ENCODE measurements around the gene KAZN.

The KAZN gene

GRCh38 chr1:15155191-15155590 lies 556.7 kb downstream of the KAZN start:
- H3K4me3 ChIP-seq (ENCODE audit: low read length): no peak overlapping the region
- no peak overlapping the region for H2AFZ ChIP-seq (ENCODE audit: low read length)
- H3K27me3 ChIP-seq (replicated peaks; ENCODE audit: insufficient read depth, low read length): 0 out of 2 replicates have a peak, but pooled peaks cover 13% of the 10 kb centered on the region
- peak overlapping the region; percentile 92; the same call in 1 of the 2 replicates for H3K4me2 ChIP-seq (ENCODE audit: low read depth, low read length)
- no peak overlapping the region for H3K27ac ChIP-seq (ENCODE audit: low read length)
- H3K79me2 ChIP-seq (ENCODE audit: low read length): peaks cover 39% of the 10 kb centered on the region
- TF ChIP-seq EZH2phosphoT487 (IDR thresholded peaks at IDR 0.05; ENCODE audit: low read length) (no peak), CTCF (IDR thresholded peaks at IDR 0.05; ENCODE audit: low read length) (no peak), EZH2 (optimal IDR thresholded peaks at IDR 0.05; ENCODE audit: low read depth, low read length) (no peak)
- H3F3A ChIP-seq (ENCODE audit: insufficient read depth, low read length): peaks cover 17% of the 10 kb centered on the region; the same call in 1 of the 2 replicates
- H3K9ac ChIP-seq (ENCODE audit: low read length): no peak overlapping the region
- H3K36me3 ChIP-seq (replicated peaks; ENCODE audit: insufficient read depth, low read length): no peaks in the 10 kb centered on the region
- no peaks in the 10 kb centered on the region for H3K9me3 ChIP-seq (replicated peaks; ENCODE audit: insufficient read depth, low read length)
- DNase-seq: no peak
- H3K4me1 ChIP-seq (ENCODE audit: low read length): peaks cover 23% of the 10 kb centered on the region
- no peaks in the 10 kb centered on the region for H4K20me1 ChIP-seq (ENCODE audit: insufficient read depth, low read length)
- no peaks in the 10 kb centered on the region for H3K9me2 ChIP-seq (replicated peaks; ENCODE audit: insufficient read depth, low read length)

- DNase-seq: peak; percentile 56
- no peaks in the 10 kb centered on the region for H3K9me2 ChIP-seq (replicated peaks; ENCODE audit: insufficient read depth, low read length)
- peak overlapping the region; percentile 92 for H3K4me2 ChIP-seq (ENCODE audit: low read depth, low read length)
- peaks cover 30% of the 10 kb centered on the region for H3K4me1 ChIP-seq (ENCODE audit: low read length)
- no peaks in the 10 kb centered on the region for H3K9me3 ChIP-seq (replicated peaks; ENCODE audit: insufficient read depth, low read length)
- H3K79me2 ChIP-seq (ENCODE audit: low read length): peaks cover 43% of the 10 kb centered on the region
- H3K9ac ChIP-seq (ENCODE audit: low read length): peak overlapping the region; percentile 21; the same call in 1 of the 2 replicates
- peak overlapping the region; percentile 61; the same call in 1 of the 2 replicates for H3K27ac ChIP-seq (ENCODE audit: low read length)
- no peaks in the 10 kb centered on the region for H3K36me3 ChIP-seq (replicated peaks; ENCODE audit: insufficient read depth, low read length)
- H4K20me1 ChIP-seq (ENCODE audit: insufficient read depth, low read length): no peaks in the 10 kb centered on the region
- H3F3A ChIP-seq (ENCODE audit: insufficient read depth, low read length): peaks cover 17% of the 10 kb centered on the region; the same call in 1 of the 2 replicates
- H3K4me3 ChIP-seq (ENCODE audit: low read length): peak overlapping the region; percentile 53
- TF ChIP-seq EZH2 (optimal IDR thresholded peaks at IDR 0.05; ENCODE audit: low read depth, low read length): no peak
- no peak for TF ChIP-seq CTCF (IDR thresholded peaks at IDR 0.05; ENCODE audit: low read length)
- no peak for TF ChIP-seq EZH2phosphoT487 (IDR thresholded peaks at IDR 0.05; ENCODE audit: low read length)
- H3K27me3 ChIP-seq (replicated peaks; ENCODE audit: insufficient read depth, low read length): 0 out of 2 replicates have a peak, but pooled peaks cover 13% of the 10 kb centered on the region
- H2AFZ ChIP-seq (ENCODE audit: low read length): peak overlapping the region; percentile 44
Measured at GRCh38 chr1:15155888-15156741, 557.6 kb downstream of the KAZN start.

- H3K36me3 ChIP-seq (replicated peaks; ENCODE audit: insufficient read depth, low read length): no peaks in the 10 kb centered on the region
- 0 out of 2 replicates have a peak, but pooled peaks cover 11% of the 10 kb centered on the region for H3K27me3 ChIP-seq (replicated peaks; ENCODE audit: insufficient read depth, low read length)
- peaks cover 30% of the 10 kb centered on the region for H3K4me1 ChIP-seq (ENCODE audit: low read length)
- no peak for TF ChIP-seq EZH2phosphoT487 (IDR thresholded peaks at IDR 0.05; ENCODE audit: low read length)
- no peak for TF ChIP-seq EZH2 (optimal IDR thresholded peaks at IDR 0.05; ENCODE audit: low read depth, low read length)
- no peak for TF ChIP-seq CTCF (IDR thresholded peaks at IDR 0.05; ENCODE audit: low read length)
- peak overlapping the region; percentile 44 for H2AFZ ChIP-seq (ENCODE audit: low read length)
- peak overlapping the region; percentile 92 for H3K4me2 ChIP-seq (ENCODE audit: low read depth, low read length)
- H3K4me3 ChIP-seq (ENCODE audit: low read length): peak overlapping the region; percentile 53
- H3K9ac ChIP-seq (ENCODE audit: low read length): peak overlapping the region; percentile 21; the same call in 1 of the 2 replicates
- peak overlapping the region; percentile 61; the same call in 1 of the 2 replicates for H3K27ac ChIP-seq (ENCODE audit: low read length)
- no peaks in the 10 kb centered on the region for H4K20me1 ChIP-seq (ENCODE audit: insufficient read depth, low read length)
- H3K9me3 ChIP-seq (replicated peaks; ENCODE audit: insufficient read depth, low read length): no peaks in the 10 kb centered on the region
- H3F3A ChIP-seq (ENCODE audit: insufficient read depth, low read length): peaks cover 17% of the 10 kb centered on the region; the same call in 1 of the 2 replicates
- DNase-seq: no peak
- H3K9me2 ChIP-seq (replicated peaks; ENCODE audit: insufficient read depth, low read length): no peaks in the 10 kb centered on the region
- peaks cover 45% of the 10 kb centered on the region for H3K79me2 ChIP-seq (ENCODE audit: low read length)
Measured at GRCh38 chr1:15156807-15157380, 558.4 kb downstream of the KAZN start.

Measured in MM.1S (cell line).